ENCODE data around the gene VCX. TPM values are rescaled to one million over a fixed set of nuclear protein-coding genes. Genes with fewer than 3 reads are reported as not detected.

VCX gene
- total and polyA plus RNA-seq, 2 of the 4 experiments (the other 2 are of a cell fraction): not detected

- H2AK9ac ChIP-seq (replicated peaks; ENCODE audit: low read depth, low read length, poor library complexity): no peak overlapping the region
- no peak for TF ChIP-seq CTCF (conservative IDR thresholded peaks at IDR 0.05; ENCODE audit: low read depth, low read length)
- TF ChIP-seq RFX5 (IDR thresholded peaks at IDR 0.05; ENCODE audit: low read depth, low read length): no peak
- TF ChIP-seq BHLHE40 (IDR thresholded peaks at IDR 0.05; ENCODE audit: low read depth, low read length): no peak
- TF ChIP-seq FOS (IDR thresholded peaks at IDR 0.05; ENCODE audit: low read depth, low read length): no peak
- TF ChIP-seq RCOR1 (IDR thresholded peaks at IDR 0.05; ENCODE audit: insufficient replicate concordance, low read length): no peak
- TF ChIP-seq MAZ (IDR thresholded peaks at IDR 0.05; ENCODE audit: borderline replicate concordance, low read depth, low read length): no peak
- no peak for TF ChIP-seq MXI1 (IDR thresholded peaks at IDR 0.05; ENCODE audit: borderline replicate concordance, low read depth, low read length)
- TF ChIP-seq NFE2L2 (IDR thresholded peaks at IDR 0.05; ENCODE audit: low read depth, low read length): no peak
- no peak for TF ChIP-seq CHD1 (IDR thresholded peaks at IDR 0.05; ENCODE audit: low read depth, low read length)
- TF ChIP-seq, protein P1, sequence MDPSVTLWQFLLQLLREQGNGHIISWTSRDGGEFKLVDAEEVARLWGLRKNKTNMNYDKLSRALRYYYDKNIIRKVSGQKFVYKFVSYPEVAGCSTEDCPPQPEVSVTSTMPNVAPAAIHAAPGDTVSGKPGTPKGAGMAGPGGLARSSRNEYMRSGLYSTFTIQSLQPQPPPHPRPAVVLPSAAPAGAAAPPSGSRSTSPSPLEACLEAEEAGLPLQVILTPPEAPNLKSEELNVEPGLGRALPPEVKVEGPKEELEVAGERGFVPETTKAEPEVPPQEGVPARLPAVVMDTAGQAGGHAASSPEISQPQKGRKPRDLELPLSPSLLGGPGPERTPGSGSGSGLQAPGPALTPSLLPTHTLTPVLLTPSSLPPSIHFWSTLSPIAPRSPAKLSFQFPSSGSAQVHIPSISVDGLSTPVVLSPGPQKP (IDR thresholded peaks at IDR 0.05; ENCODE audit: borderline replicate concordance, low read depth, low read length): no peak
- TF ChIP-seq, protein P2, sequence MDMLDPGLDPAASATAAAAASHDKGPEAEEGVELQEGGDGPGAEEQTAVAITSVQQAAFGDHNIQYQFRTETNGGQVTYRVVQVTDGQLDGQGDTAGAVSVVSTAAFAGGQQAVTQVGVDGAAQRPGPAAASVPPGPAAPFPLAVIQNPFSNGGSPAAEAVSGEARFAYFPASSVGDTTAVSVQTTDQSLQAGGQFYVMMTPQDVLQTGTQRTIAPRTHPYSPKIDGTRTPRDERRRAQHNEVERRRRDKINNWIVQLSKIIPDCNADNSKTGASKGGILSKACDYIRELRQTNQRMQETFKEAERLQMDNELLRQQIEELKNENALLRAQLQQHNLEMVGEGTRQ (IDR thresholded peaks at IDR 0.05; ENCODE audit: low read depth, low read length): no peak
- TF ChIP-seq SMC3 (IDR thresholded peaks at IDR 0.05; ENCODE audit: low read depth, low read length): no peak
- no peak overlapping the region for H3K23ac ChIP-seq (ENCODE audit: low read depth, low read length)
- H4K5ac ChIP-seq (ENCODE audit: low read depth, low read length): no peak overlapping the region
- H3K4me2 ChIP-seq (ENCODE audit: low read depth, low read length): no peak overlapping the region
- H3K9ac ChIP-seq (ENCODE audit: low read depth, low read length): no peak overlapping the region
- H3K18ac ChIP-seq (ENCODE audit: low read depth, low read length): no peak overlapping the region
- no peak overlapping the region for H2BK120ac ChIP-seq (ENCODE audit: low read depth, low read length)
- in situ Hi-C loops (cut with MboI; ENCODE audit: low sequenced_read_pairs) (no loop called here), intact Hi-C loops (cut with micrococcal nuclease) (no loop called here), dilution Hi-C loops (cut with HindIII; ENCODE audit: low sequenced_read_pairs, unreplicated experiment) (no loop called here)
- WGBS, 2 experiments (ENCODE audit: extremely low coverage in 2 of 2, insufficient read length in 1 of 2): no CpG with 5 or more reads among the region's 2 CpGs
- no peak overlapping the region for H2AK5ac ChIP-seq (ENCODE audit: low read depth, low read length)
- no peaks in the 10 kb centered on the region for H3K9me1 ChIP-seq (ENCODE audit: insufficient read depth, low read length)
- H4K20me1 ChIP-seq (ENCODE audit: insufficient read depth, low read length): no peaks in the 10 kb centered on the region
- H2BK5ac ChIP-seq (ENCODE audit: low read depth, low read length, poor library complexity, severe bottlenecking): no peak overlapping the region
- no peaks in the 10 kb centered on the region for H3K79me1 ChIP-seq (ENCODE audit: low read depth in 1 of 2, low read length in 2 of 2)
- ChIA-PET CTCF (interaction anchor here (0.6 kb wide), 1 partner anchor 472 kb away, joined by 3 read pairs; no protein-coding TSS in a partner anchor), POLR2A (ENCODE audit: unreplicated experiment) (no interaction called here)
- no peak overlapping the region for H4K8ac ChIP-seq (ENCODE audit: low read depth in 2 of 2, low read length in 2 of 2)
- no TSS peak for BruUV-seq (replicated peaks)
- DNase-seq: no peak
- H3K56ac ChIP-seq (ENCODE audit: extremely low read depth, insufficient read depth, low read length): no peak overlapping the region
- no peak overlapping the region for H4K91ac ChIP-seq (ENCODE audit: insufficient read depth, low read depth, low read length)
- no peak overlapping the region for H3K4me3 ChIP-seq (ENCODE audit: insufficient read depth, low read depth, low read length)
- no peak overlapping the region for H3K14ac ChIP-seq (replicated peaks; ENCODE audit: low read depth, low read length)
- H3K27ac ChIP-seq (ENCODE audit: insufficient read depth, low read length): no peak overlapping the region
- H3K4ac ChIP-seq (ENCODE audit: low read depth, low read length): no peak overlapping the region
- no peak overlapping the region for H2BK20ac ChIP-seq (ENCODE audit: low read depth, low read length)
- H2BK15ac ChIP-seq (ENCODE audit: low read depth, low read length): no peak overlapping the region
- ATAC-seq (ENCODE audit: low read depth): no peak
- H2AFZ ChIP-seq (replicated peaks; ENCODE audit: low read length, poor library complexity): no peak overlapping the region
- no peaks in the 10 kb centered on the region for H3K36me3 ChIP-seq (ENCODE audit: control insufficient read depth, insufficient read depth, low read length)
- H3K27me3 ChIP-seq (ENCODE audit: control insufficient read depth, insufficient read depth, low read length): no peaks in the 10 kb centered on the region
- H3K4me1 ChIP-seq (ENCODE audit: control insufficient read depth, insufficient read depth, low read length): no peaks in the 10 kb centered on the region
- H3K9me3 ChIP-seq (ENCODE audit: control insufficient read depth, insufficient read depth, low read length): peaks cover 2% of the 10 kb centered on the region; the same call in 1 of the 2 replicates
Observed at GRCh38 chrX:7828594-7828993, 14.4 kb upstream of the VCX start.

All from IMR-90 (cell line).